WTC11 (cell line): ENCODE results near the gene KMT2D. TPM values are rescaled to one million over a fixed set of nuclear protein-coding genes. Genes with fewer than 3 reads are reported as not detected.

Experiments
- ATAC-seq: fragments of 200-7000 bp; cut with Tn5 transposase; 2 replicates; pipeline ENCODE4 v1.10.0; 2021; ENCODE audit warnings: mild to moderate bottlenecking, moderate library complexity
- CTCF ChIA-PET: fragments of 300-600 bp; sonication (Branson Sonifier 250); formaldehyde crosslinking; loops from one replicate; lab custom pipeline; 2021; ENCODE audit warnings: antibody characterized with exemption; lab: Charles Lee
- POLR2A ChIA-PET: fragments of 350-600 bp; sonication (Branson Sonifier 250); formaldehyde crosslinking; loops from one replicate; lab custom pipeline; 2021; ENCODE audit warnings: antibody characterized with exemption; lab: Charles Lee
- DNase-seq: peaks from one replicate; pipeline ENCODE4 v3.0.0; 2021; ENCODE audit warnings: low spot score
- H3K27ac Mint-ChIP-seq: 2 replicates; pipeline ENCODE4 v1.8.0; 2021; ENCODE audit warnings: mixed read lengths
- H3K27me3 Mint-ChIP-seq: 2 replicates; pipeline ENCODE4 v1.8.0; 2021; ENCODE audit warnings: low read depth, mild to moderate bottlenecking, moderate library complexity, mixed read lengths
- H3K36me3 Mint-ChIP-seq: 2 replicates; pipeline ENCODE4 v1.8.0; 2021; ENCODE audit warnings: mixed read lengths
- H3K4me1 Mint-ChIP-seq: 2 replicates; pipeline ENCODE4 v1.8.0; 2022; ENCODE audit warnings: mixed read lengths
- H3K4me3 Mint-ChIP-seq: 2 replicates; pipeline ENCODE4 v1.8.0; 2021; ENCODE audit warnings: mild to moderate bottlenecking, moderate library complexity, mixed read lengths
- H3K9me3 Mint-ChIP-seq: 2 replicates; pipeline ENCODE4 v1.8.0; 2021; ENCODE audit warnings: mixed read lengths
- ELF4 ChIP-seq: sonication (generic); formaldehyde crosslinking; IDR thresholded peaks from 2 replicates; pipeline ENCODE4 v1.8.1; 2022; ENCODE audit warnings: low read depth, mild to moderate bottlenecking, moderate library complexity, missing genetic modification reagents
- EMX1 ChIP-seq: fragments of 250-450 bp; sonication (Bioruptor Pico); IDR thresholded peaks from 2 replicates; pipeline ENCODE4 v1.8.0; 2021; ENCODE audit warnings: mild to moderate bottlenecking
- FOXJ3 ChIP-seq: sonication (generic); formaldehyde crosslinking; IDR thresholded peaks from 2 replicates; pipeline ENCODE4 v1.9.0; 2021; ENCODE audit warnings: missing genetic modification reagents, mild to moderate bottlenecking, borderline replicate concordance
- GTF2I ChIP-seq: fragments of 250-450 bp; sonication (Bioruptor Pico); conservative IDR thresholded peaks from 2 replicates; pipeline ENCODE4 v1.4.0; 2021; ENCODE audit warnings: mild to moderate bottlenecking
- HMGA2 ChIP-seq: fragments of 250-450 bp; sonication (Bioruptor Pico); IDR thresholded peaks from 2 replicates; pipeline ENCODE4 v1.4.0; 2021; ENCODE audit warnings: mild to moderate bottlenecking, moderate library complexity
- KAT7 ChIP-seq: sonication (generic); formaldehyde crosslinking; IDR thresholded peaks from 2 replicates; pipeline ENCODE4 v1.8.1; 2023; ENCODE audit warnings: missing genetic modification reagents, mild to moderate bottlenecking, borderline replicate concordance
- NR2C2 ChIP-seq: sonication (generic); formaldehyde crosslinking; IDR thresholded peaks from 2 replicates; pipeline ENCODE4 v1.8.0; 2022; ENCODE audit warnings: mild to moderate bottlenecking, missing genetic modification reagents
- PRRX2 ChIP-seq: fragments of 250-450 bp; sonication (Bioruptor Pico); IDR thresholded peaks from 2 replicates; pipeline ENCODE4 v1.8.0; 2021; ENCODE audit warnings: mild to moderate bottlenecking
- SMAD3 ChIP-seq: sonication (generic); formaldehyde crosslinking; IDR thresholded peaks from 2 replicates; pipeline ENCODE4 v1.8.0; 2022; ENCODE audit warnings: missing genetic modification reagents, mild to moderate bottlenecking, borderline replicate concordance
- TEAD4 ChIP-seq: sonication (generic); formaldehyde crosslinking; IDR thresholded peaks from 2 replicates; pipeline ENCODE4 v1.8.0; 2022; ENCODE audit warnings: mild to moderate bottlenecking, missing genetic modification reagents
- ZBTB21 ChIP-seq: sonication (generic); formaldehyde crosslinking; IDR thresholded peaks from 2 replicates; pipeline ENCODE4 v1.8.1; 2023; ENCODE audit warnings: mild to moderate bottlenecking, missing genetic modification reagents, borderline replicate concordance
- ZNF138 ChIP-seq: sonication (generic); formaldehyde crosslinking; conservative IDR thresholded peaks from 2 replicates; pipeline ENCODE4 v1.8.1; 2022; ENCODE audit warnings: mild to moderate bottlenecking, moderate library complexity, missing genetic modification reagents
- ZNF423 ChIP-seq: fragments of 250-450 bp; sonication (Bioruptor Pico); IDR thresholded peaks from 2 replicates; pipeline ENCODE4 v2.1.2; 2022; ENCODE audit warnings: mild to moderate bottlenecking, moderate library complexity
- total RNA-seq: library from RNA; stranded (reverse); gene quantifications from 3 replicates; pipeline ENCODE4 v1.2.3, GENCODE V29; 2021
- TF ChIP-seq, protein P1 (sequence below): fragments of 250-450 bp; sonication (Bioruptor Pico); conservative IDR thresholded peaks from 2 replicates; pipeline ENCODE4 v1.9.0; 2021; ENCODE audit warnings: mild to moderate bottlenecking
- TF ChIP-seq, protein P2 (sequence below): fragments of 250-450 bp; sonication (Bioruptor Pico); IDR thresholded peaks from 2 replicates; pipeline ENCODE4 v2.1.2; 2022; ENCODE audit warnings: mild to moderate bottlenecking, moderate library complexity
- TF ChIP-seq, protein P3 (sequence below): sonication (generic); formaldehyde crosslinking; IDR thresholded peaks from 2 replicates; pipeline ENCODE4 v1.8.1; 2022; ENCODE audit warnings: missing genetic modification reagents, borderline replicate concordance
- TF ChIP-seq, protein P4 (sequence below): sonication (generic); formaldehyde crosslinking; IDR thresholded peaks from 2 replicates; pipeline ENCODE4 v1.8.0; 2022; ENCODE audit warnings: mild to moderate bottlenecking, missing genetic modification reagents
- TF ChIP-seq, protein P5 (sequence below): sonication (generic); formaldehyde crosslinking; IDR thresholded peaks from 2 replicates; pipeline ENCODE4 v1.8.1; 2023; ENCODE audit warnings: mild to moderate bottlenecking, moderate library complexity, missing genetic modification reagents
- TF ChIP-seq, protein P6 (sequence below): sonication (generic); formaldehyde crosslinking; IDR thresholded peaks from 2 replicates; pipeline ENCODE4 v1.8.1; 2022; ENCODE audit warnings: mild to moderate bottlenecking, missing genetic modification reagents, moderate library complexity, borderline replicate concordance
- TF ChIP-seq, protein P7 (sequence below): sonication (generic); formaldehyde crosslinking; conservative IDR thresholded peaks from 2 replicates; pipeline ENCODE4 v1.8.1; 2022; ENCODE audit warnings: mild to moderate bottlenecking, missing genetic modification reagents
- TF ChIP-seq, protein P8 (sequence below): sonication (generic); formaldehyde crosslinking; IDR thresholded peaks from 2 replicates; pipeline ENCODE4 v1.8.1; 2022; ENCODE audit warnings: low read depth, mild to moderate bottlenecking, moderate library complexity, missing genetic modification reagents, borderline replicate concordance

Gene KMT2D
- total RNA-seq, 1 experiment from 2014 or later: 101 TPM

DNA sequence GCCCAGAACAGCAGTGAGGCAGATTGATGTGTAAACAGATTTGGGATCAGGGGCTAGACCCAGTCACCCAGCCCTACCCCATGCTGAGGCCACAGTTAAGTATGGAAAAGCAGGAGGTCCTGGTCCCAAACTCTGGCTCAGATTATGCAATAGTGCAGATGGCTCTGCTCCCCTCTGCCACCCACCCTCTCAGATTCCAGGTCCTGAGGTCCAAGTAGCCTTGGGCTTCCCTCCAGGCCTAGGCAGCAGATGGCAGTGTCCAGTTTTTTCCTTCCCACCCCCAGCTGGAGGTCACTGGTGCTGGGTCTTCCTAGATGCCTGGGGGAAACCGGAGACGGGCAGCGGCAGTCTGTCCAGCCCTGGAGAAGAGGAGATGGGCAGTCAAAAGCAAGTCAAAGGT lies 36.8 kb upstream of the KMT2D start (continued):
- no peak for TF ChIP-seq ZBTB21 (CRISPR knock-in tag)
- TF ChIP-seq, protein P1, sequence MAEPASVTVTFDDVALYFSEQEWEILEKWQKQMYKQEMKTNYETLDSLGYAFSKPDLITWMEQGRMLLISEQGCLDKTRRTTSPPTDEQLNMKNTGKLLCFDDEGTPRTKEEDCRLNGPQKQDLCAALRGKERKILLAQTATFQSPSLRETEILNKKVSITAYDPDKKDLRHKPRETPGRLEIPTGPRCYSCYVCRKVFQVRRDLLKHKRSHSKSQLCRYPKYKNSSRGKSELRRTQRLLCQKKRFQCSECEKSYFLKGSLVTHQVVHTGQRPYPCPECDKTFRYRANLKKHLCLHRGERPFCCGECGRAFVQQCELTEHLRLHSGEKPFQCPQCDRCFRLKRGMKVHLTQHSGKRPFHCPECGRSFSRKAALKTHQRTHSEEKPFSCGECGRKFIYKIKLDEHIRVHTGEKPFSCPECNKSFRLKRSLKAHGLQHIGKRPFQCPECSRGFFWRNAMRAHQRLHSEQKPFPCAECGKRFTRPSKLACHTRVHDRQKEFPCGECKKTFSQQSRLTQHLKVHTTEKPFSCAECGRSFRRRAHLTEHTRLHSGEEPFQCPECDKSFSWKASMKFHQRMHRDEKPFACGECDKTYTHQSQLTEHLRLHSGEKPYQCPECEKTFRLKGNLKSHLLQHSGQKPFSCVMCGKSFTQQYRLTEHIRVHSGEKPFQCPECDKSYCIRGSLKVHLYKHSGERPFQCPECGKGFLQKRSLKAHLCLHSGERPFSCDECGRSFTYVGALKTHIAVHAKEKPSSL (CRISPR knock-in tag): no peak

DNA sequence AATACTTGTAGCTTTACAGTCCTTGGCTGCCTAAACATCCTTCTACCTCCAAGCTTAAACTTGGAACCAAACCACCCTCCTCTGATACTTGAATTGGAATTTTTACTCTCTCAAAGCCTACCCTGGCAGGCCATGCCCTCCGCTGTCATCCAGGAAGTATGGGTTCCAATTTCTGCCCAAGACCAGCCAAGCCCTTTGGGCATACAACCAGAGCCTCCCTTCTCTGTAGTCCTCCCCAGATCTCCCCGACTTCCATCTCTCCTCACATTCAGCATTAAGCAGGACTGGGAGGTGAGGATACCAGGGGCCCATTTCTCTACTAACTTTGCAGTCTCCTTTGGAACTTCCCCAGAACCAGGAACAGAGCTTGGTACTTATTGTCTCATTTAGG lies 34.4 kb upstream of the KMT2D start:
- H3K36me3 Mint-ChIP-seq: peaks cover 7% of the 10 kb centered on the region; the same call in 1 of the 2 replicates
- POLR2A ChIA-PET: no interaction called here
- H3K27ac Mint-ChIP-seq: no peak overlapping the region
- peaks cover 59% of the 10 kb centered on the region for H3K27me3 Mint-ChIP-seq
- no peaks in the 10 kb centered on the region for H3K9me3 Mint-ChIP-seq
- TF ChIP-seq KAT7 (CRISPR knock-in tag) (no peak), FOXJ3 (CRISPR knock-in tag) (no peak), GTF2I (CRISPR knock-in tag) (no peak), EMX1 (no peak), ZNF138 (CRISPR knock-in tag) (no peak), PRRX2 (CRISPR knock-in tag) (no peak), NR2C2 (CRISPR knock-in tag) (no peak), TEAD4 (CRISPR knock-in tag) (no peak), SMAD3 (no peak), ZNF423 (CRISPR knock-in tag) (no peak), ELF4 (CRISPR knock-in tag) (no peak), HMGA2 (CRISPR knock-in tag) (no peak)
- TF ChIP-seq, protein P2, sequence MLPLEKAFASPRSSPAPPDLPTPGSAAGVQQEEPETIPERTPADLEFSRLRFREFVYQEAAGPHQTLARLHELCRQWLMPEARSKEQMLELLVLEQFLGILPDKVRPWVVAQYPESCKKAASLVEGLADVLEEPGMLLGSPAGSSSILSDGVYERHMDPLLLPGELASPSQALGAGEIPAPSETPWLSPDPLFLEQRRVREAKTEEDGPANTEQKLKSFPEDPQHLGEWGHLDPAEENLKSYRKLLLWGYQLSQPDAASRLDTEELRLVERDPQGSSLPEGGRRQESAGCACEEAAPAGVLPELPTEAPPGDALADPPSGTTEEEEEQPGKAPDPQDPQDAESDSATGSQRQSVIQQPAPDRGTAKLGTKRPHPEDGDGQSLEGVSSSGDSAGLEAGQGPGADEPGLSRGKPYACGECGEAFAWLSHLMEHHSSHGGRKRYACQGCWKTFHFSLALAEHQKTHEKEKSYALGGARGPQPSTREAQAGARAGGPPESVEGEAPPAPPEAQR (CRISPR knock-in tag): no peak
- TF ChIP-seq, protein P3, sequence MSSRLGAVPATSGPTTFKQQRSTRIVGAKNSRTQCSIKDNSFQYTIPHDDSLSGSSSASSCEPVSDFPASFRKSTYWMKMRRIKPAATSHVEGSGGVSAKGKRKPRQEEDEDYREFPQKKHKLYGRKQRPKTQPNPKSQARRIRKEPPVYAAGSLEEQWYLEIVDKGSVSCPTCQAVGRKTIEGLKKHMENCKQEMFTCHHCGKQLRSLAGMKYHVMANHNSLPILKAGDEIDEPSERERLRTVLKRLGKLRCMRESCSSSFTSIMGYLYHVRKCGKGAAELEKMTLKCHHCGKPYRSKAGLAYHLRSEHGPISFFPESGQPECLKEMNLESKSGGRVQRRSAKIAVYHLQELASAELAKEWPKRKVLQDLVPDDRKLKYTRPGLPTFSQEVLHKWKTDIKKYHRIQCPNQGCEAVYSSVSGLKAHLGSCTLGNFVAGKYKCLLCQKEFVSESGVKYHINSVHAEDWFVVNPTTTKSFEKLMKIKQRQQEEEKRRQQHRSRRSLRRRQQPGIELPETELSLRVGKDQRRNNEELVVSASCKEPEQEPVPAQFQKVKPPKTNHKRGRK (CRISPR knock-in tag): no peak
- TF ChIP-seq, protein P4, sequence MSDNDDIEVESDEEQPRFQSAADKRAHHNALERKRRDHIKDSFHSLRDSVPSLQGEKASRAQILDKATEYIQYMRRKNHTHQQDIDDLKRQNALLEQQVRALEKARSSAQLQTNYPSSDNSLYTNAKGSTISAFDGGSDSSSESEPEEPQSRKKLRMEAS: no peak
- TF ChIP-seq, protein P5, sequence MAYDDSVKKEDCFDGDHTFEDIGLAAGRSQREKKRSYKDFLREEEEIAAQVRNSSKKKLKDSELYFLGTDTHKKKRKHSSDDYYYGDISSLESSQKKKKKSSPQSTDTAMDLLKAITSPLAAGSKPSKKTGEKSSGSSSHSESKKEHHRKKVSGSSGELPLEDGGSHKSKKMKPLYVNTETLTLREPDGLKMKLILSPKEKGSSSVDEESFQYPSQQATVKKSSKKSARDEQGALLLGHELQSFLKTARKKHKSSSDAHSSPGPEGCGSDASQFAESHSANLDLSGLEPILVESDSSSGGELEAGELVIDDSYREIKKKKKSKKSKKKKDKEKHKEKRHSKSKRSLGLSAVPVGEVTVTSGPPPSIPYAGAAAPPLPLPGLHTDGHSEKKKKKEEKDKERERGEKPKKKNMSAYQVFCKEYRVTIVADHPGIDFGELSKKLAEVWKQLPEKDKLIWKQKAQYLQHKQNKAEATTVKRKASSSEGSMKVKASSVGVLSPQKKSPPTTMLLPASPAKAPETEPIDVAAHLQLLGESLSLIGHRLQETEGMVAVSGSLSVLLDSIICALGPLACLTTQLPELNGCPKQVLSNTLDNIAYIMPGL (CRISPR knock-in tag): no peak
- TF ChIP-seq, protein P6, sequence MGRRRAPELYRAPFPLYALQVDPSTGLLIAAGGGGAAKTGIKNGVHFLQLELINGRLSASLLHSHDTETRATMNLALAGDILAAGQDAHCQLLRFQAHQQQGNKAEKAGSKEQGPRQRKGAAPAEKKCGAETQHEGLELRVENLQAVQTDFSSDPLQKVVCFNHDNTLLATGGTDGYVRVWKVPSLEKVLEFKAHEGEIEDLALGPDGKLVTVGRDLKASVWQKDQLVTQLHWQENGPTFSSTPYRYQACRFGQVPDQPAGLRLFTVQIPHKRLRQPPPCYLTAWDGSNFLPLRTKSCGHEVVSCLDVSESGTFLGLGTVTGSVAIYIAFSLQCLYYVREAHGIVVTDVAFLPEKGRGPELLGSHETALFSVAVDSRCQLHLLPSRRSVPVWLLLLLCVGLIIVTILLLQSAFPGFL (CRISPR knock-in tag): no peak
- TF ChIP-seq, protein P7, sequence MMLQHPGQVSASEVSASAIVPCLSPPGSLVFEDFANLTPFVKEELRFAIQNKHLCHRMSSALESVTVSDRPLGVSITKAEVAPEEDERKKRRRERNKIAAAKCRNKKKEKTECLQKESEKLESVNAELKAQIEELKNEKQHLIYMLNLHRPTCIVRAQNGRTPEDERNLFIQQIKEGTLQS (CRISPR knock-in tag): no peak
- TF ChIP-seq, protein P8, sequence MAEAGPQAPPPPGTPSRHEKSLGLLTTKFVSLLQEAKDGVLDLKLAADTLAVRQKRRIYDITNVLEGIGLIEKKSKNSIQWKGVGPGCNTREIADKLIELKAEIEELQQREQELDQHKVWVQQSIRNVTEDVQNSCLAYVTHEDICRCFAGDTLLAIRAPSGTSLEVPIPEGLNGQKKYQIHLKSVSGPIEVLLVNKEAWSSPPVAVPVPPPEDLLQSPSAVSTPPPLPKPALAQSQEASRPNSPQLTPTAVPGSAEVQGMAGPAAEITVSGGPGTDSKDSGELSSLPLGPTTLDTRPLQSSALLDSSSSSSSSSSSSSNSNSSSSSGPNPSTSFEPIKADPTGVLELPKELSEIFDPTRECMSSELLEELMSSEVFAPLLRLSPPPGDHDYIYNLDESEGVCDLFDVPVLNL (CRISPR knock-in tag): no peak
- TF ChIP-seq, all 79 proteins: peak for 0
- Mint-ChIP-seq H3K4me1 (peaks cover 43% of the 10 kb centered on the region), H3K4me3 (peak overlapping the region; percentile 55)
- no peak for ATAC-seq
- no peak for DNase-seq
- CTCF ChIA-PET: interaction anchor here (0.6 to 4.6 kb wide), 15 partner anchors 9 to 117 kb away, joined by 3 to 64 read pairs (median 4); partner anchors contain the start of genes RHEBL1, TUBA1B and WNT1
